Muscle of leg (tissue), 11 donors: ENCODE results near the gene MRPL21. TPM values are rescaled to one million over a fixed set of nuclear protein-coding genes. Genes with fewer than 3 reads are reported as not detected.

Source experiments
- DNase-seq: peaks from one replicate; pipeline ENCODE4 v3.0.0; 2013
- H3K27ac ChIP-seq: one replicate; pipeline ENCODE4 v1.5.1; 2013; ENCODE audit warnings: mild to moderate bottlenecking, low read length, control low read depth
- H3K27me3 ChIP-seq: one replicate; pipeline ENCODE4 v1.6.1; 2013; ENCODE audit warnings: low read length; ENCODE audit not compliant: control insufficient read depth, insufficient read depth
- H3K36me3 ChIP-seq: one replicate; pipeline ENCODE4 v1.6.1; 2013; ENCODE audit warnings: low read length; ENCODE audit not compliant: control insufficient read depth, insufficient read depth
- H3K4me1 ChIP-seq: one replicate; pipeline ENCODE4 v1.6.1; 2013; ENCODE audit warnings: low read length; ENCODE audit not compliant: control insufficient read depth, insufficient read depth
- H3K4me3 ChIP-seq: one replicate; pipeline ENCODE4 v1.5.1; 2013; ENCODE audit warnings: low read length, control low read depth
- H3K9me3 ChIP-seq: replicated peaks from 2 replicates; pipeline ENCODE4 v1.6.1; 2013; ENCODE audit warnings: low read depth, low read length; ENCODE audit not compliant: control insufficient read depth
- WGBS: methylation state at CpG from one replicate; pipeline ENCODE4 v1.1.5; 2013; ENCODE audit warnings: missing lambda C conversion rate; ENCODE audit not compliant: insufficient coverage; 5-methylcytosine and 5-hydroxymethylcytosine counted together
- polyA plus RNA-seq, 8 donors: library from polyadenylated mRNA; unstranded; fragments of 120-200 nt; gene quantifications; one replicate each; pipeline versions ENCODE4 v1.2.1 to v1.2.3, GENCODE V29; 2013; ENCODE audit warnings: inconsistent platforms in 1 of 8, low replicate concordance in 1 of 8; ENCODE audit not compliant: insufficient read length in 8 of 8, insufficient read depth in 1 of 8
- total RNA-seq: library from RNA; stranded (reverse); fragments of 120-200 nt; gene quantifications from one replicate; pipeline ENCODE4 v1.2.4, GENCODE V29; 2013

The MRPL21 gene
- total and polyA plus RNA-seq, 9 donors, result 41.0 to 74.8 (median 49.9) TPM

GRCh38 chr11:68929706-68930570 is 26.3 kb upstream of the MRPL21 start:
- Histone ChIP-seq H3K4me3 (no peak overlapping the region), H3K27ac (no peak overlapping the region), H3K4me1 (peaks cover 11% of the 10 kb centered on the region), H3K36me3 (peaks cover 93% of the 10 kb centered on the region), H3K9me3 (peaks cover 22% of the 10 kb centered on the region), H3K27me3 (no peaks in the 10 kb centered on the region)
- WGBS, result 92% methylated on average over 17 of the region's 20 CpGs
- DNase-seq, result no peak

- DNase-seq, result no peak
- no peak overlapping the region for H3K4me3 ChIP-seq
- 93% methylated on average over 20 of the region's 20 CpGs for WGBS
- peaks cover 11% of the 10 kb centered on the region for H3K4me1 ChIP-seq
- H3K36me3 ChIP-seq, result peaks cover 92% of the 10 kb centered on the region
- no peak overlapping the region for H3K27ac ChIP-seq
- H3K9me3 ChIP-seq, result peaks cover 27% of the 10 kb centered on the region
- H3K27me3 ChIP-seq, result no peaks in the 10 kb centered on the region
Measured at GRCh38 chr11:68929135-68929534, 25.5 kb upstream of the MRPL21 start.

- Histone ChIP-seq H3K27ac (peak overlapping the region; percentile 35), H3K36me3 (peaks cover 92% of the 10 kb centered on the region)
- no peak for DNase-seq
Measured at GRCh38 chr11:68928136-68928880, 24.7 kb upstream of the MRPL21 start.

GRCh38 chr11:68927280-68928135 is 23.9 kb upstream of the MRPL21 start:
- H3K9me3 ChIP-seq, result peaks cover 27% of the 10 kb centered on the region
- WGBS, result 42% methylated on average over 10 of the region's 12 CpGs
- peak; percentile 69 for DNase-seq
- H3K4me3 ChIP-seq, result no peak overlapping the region
- H3K27ac ChIP-seq, result peak overlapping the region; percentile 35
- no peaks in the 10 kb centered on the region for H3K27me3 ChIP-seq
- peaks cover 11% of the 10 kb centered on the region for H3K4me1 ChIP-seq
- peaks cover 88% of the 10 kb centered on the region for H3K36me3 ChIP-seq

More at GRCh38 chr11:68928136-68928880, 24.7 kb upstream of the MRPL21 start:
- H3K27me3 ChIP-seq, result no peaks in the 10 kb centered on the region
- 59% methylated on average over 3 of the region's 6 CpGs for WGBS
- peaks cover 27% of the 10 kb centered on the region for H3K9me3 ChIP-seq
- no peak overlapping the region for H3K4me3 ChIP-seq
- H3K4me1 ChIP-seq, result peaks cover 11% of the 10 kb centered on the region

GRCh38 chr11:68925611-68926010 is 22.0 kb upstream of the MRPL21 start:
- H3K4me1 ChIP-seq, result peaks cover 11% of the 10 kb centered on the region
- peaks cover 86% of the 10 kb centered on the region for H3K36me3 ChIP-seq
- WGBS, result 86% methylated on average over 1 of the region's 3 CpGs
- no peak for DNase-seq
- H3K4me3 ChIP-seq, result no peak overlapping the region
- H3K27ac ChIP-seq, result no peak overlapping the region
- peaks cover 27% of the 10 kb centered on the region for H3K9me3 ChIP-seq
- no peaks in the 10 kb centered on the region for H3K27me3 ChIP-seq

- Histone ChIP-seq H3K27me3 (no peaks in the 10 kb centered on the region), H3K4me3 (no peak overlapping the region), H3K9me3 (peaks cover 27% of the 10 kb centered on the region), H3K27ac (no peak overlapping the region), H3K4me1 (peaks cover 11% of the 10 kb centered on the region), H3K36me3 (peaks cover 83% of the 10 kb centered on the region)
- DNase-seq, result no peak
- WGBS, result 90% methylated on average over 9 of the region's 10 CpGs
Measured at GRCh38 chr11:68924073-68924925, 20.7 kb upstream of the MRPL21 start.

GRCh38 chr11:68923614-68924013 is 20.0 kb upstream of the MRPL21 start:
- DNase-seq, result no peak
- Histone ChIP-seq H3K27me3 (no peaks in the 10 kb centered on the region), H3K4me1 (peaks cover 11% of the 10 kb centered on the region), H3K27ac (no peak overlapping the region), H3K4me3 (no peak overlapping the region), H3K36me3 (peaks cover 80% of the 10 kb centered on the region), H3K9me3 (peaks cover 27% of the 10 kb centered on the region)
- WGBS, result 89% methylated on average over 2 of the region's 3 CpGs

- no peak overlapping the region for H3K27ac ChIP-seq
- DNase-seq, result no peak
- H3K36me3 ChIP-seq, result peaks cover 72% of the 10 kb centered on the region
- no peaks in the 10 kb centered on the region for H3K27me3 ChIP-seq
- H3K9me3 ChIP-seq, result no peaks in the 10 kb centered on the region
- H3K4me3 ChIP-seq, result no peak overlapping the region
- WGBS, result 96% methylated on average over 12 of the region's 13 CpGs
- H3K4me1 ChIP-seq, result no peaks in the 10 kb centered on the region
Measured at GRCh38 chr11:68916439-68916838, 12.8 kb upstream of the MRPL21 start.

- no peak for DNase-seq
- WGBS, result over 99% methylated on average over 13 of the region's 15 CpGs
- H3K4me3 ChIP-seq, result no peak overlapping the region
- H3K27ac ChIP-seq, result no peak overlapping the region
- H3K4me1 ChIP-seq, result no peaks in the 10 kb centered on the region
- peaks cover 70% of the 10 kb centered on the region for H3K36me3 ChIP-seq
- H3K9me3 ChIP-seq, result no peaks in the 10 kb centered on the region
- H3K27me3 ChIP-seq, result no peaks in the 10 kb centered on the region
Measured at GRCh38 chr11:68914761-68915160, 11.1 kb upstream of the MRPL21 start.
